Measurements from ENCODE around the gene RAB11FIP4.

GRCh38 chr17:31540602-31541307 lies 149.3 kb downstream of the RAB11FIP4 start:
- TF ChIP-seq CTCF (IDR thresholded peaks at IDR 0.05) (no peak), ESRRA (CRISPR knock-in tag; IDR thresholded peaks at IDR 0.05; ENCODE audit: borderline replicate concordance) (no peak), ETV6 (CRISPR knock-in tag; IDR thresholded peaks at IDR 0.05) (no peak), KAT7 (CRISPR knock-in tag; IDR thresholded peaks at IDR 0.05; ENCODE audit: borderline replicate concordance) (no peak), TEAD4 (CRISPR knock-in tag; IDR thresholded peaks at IDR 0.05) (no peak), SMAD4 (CRISPR knock-in tag; IDR thresholded peaks at IDR 0.05) (no peak), PREB (CRISPR knock-in tag; IDR thresholded peaks at IDR 0.05; ENCODE audit: borderline replicate concordance) (no peak), ZNF317 (CRISPR knock-in tag; IDR thresholded peaks at IDR 0.05; ENCODE audit: borderline replicate concordance, low read depth) (no peak)
- TF ChIP-seq, protein P1, sequence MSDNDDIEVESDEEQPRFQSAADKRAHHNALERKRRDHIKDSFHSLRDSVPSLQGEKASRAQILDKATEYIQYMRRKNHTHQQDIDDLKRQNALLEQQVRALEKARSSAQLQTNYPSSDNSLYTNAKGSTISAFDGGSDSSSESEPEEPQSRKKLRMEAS (CRISPR knock-in tag; IDR thresholded peaks at IDR 0.05), result no peak
- TF ChIP-seq, protein P2, sequence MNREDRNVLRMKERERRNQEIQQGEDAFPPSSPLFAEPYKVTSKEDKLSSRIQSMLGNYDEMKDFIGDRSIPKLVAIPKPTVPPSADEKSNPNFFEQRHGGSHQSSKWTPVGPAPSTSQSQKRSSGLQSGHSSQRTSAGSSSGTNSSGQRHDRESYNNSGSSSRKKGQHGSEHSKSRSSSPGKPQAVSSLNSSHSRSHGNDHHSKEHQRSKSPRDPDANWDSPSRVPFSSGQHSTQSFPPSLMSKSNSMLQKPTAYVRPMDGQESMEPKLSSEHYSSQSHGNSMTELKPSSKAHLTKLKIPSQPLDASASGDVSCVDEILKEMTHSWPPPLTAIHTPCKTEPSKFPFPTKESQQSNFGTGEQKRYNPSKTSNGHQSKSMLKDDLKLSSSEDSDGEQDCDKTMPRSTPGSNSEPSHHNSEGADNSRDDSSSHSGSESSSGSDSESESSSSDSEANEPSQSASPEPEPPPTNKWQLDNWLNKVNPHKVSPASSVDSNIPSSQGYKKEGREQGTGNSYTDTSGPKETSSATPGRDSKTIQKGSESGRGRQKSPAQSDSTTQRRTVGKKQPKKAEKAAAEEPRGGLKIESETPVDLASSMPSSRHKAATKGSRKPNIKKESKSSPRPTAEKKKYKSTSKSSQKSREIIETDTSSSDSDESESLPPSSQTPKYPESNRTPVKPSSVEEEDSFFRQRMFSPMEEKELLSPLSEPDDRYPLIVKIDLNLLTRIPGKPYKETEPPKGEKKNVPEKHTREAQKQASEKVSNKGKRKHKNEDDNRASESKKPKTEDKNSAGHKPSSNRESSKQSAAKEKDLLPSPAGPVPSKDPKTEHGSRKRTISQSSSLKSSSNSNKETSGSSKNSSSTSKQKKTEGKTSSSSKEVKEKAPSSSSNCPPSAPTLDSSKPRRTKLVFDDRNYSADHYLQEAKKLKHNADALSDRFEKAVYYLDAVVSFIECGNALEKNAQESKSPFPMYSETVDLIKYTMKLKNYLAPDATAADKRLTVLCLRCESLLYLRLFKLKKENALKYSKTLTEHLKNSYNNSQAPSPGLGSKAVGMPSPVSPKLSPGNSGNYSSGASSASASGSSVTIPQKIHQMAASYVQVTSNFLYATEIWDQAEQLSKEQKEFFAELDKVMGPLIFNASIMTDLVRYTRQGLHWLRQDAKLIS (CRISPR knock-in tag; IDR thresholded peaks at IDR 0.05; ENCODE audit: borderline replicate concordance), result no peak

All from WTC11 (cell line).